ENCODE data around the gene ANKRD37.
"Not testable (repeated sequence)": the region's sequence is repeated elsewhere in the genome, so short reads cannot be mapped to it uniquely, and the experiment has no call there.

DNA sequence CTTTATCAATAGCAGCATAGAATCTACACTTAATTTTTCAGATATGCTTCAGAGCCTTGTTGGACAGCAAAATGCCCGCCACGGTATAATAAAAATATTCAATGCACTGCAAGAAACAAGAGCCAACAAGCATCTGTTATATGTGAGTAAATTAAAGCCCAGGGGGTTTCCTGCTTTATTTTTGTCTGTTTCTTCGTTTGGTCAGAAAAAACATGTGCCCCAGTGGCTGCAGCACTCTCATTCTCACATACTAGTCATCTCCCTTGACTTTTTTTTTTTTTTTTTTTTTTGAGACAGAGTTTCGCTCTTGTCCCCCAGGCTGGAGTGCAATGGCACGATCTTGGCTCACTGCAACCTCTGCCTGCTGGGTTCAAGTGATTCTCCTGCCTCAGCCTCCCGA is 34.1 kb upstream of the ANKRD37 start:
- TF ChIP-seq POLR2AphosphoS5, POLR2A (IDR thresholded peaks at IDR 0.05): not testable (repeated sequence)
- TF ChIP-seq, protein P1, sequence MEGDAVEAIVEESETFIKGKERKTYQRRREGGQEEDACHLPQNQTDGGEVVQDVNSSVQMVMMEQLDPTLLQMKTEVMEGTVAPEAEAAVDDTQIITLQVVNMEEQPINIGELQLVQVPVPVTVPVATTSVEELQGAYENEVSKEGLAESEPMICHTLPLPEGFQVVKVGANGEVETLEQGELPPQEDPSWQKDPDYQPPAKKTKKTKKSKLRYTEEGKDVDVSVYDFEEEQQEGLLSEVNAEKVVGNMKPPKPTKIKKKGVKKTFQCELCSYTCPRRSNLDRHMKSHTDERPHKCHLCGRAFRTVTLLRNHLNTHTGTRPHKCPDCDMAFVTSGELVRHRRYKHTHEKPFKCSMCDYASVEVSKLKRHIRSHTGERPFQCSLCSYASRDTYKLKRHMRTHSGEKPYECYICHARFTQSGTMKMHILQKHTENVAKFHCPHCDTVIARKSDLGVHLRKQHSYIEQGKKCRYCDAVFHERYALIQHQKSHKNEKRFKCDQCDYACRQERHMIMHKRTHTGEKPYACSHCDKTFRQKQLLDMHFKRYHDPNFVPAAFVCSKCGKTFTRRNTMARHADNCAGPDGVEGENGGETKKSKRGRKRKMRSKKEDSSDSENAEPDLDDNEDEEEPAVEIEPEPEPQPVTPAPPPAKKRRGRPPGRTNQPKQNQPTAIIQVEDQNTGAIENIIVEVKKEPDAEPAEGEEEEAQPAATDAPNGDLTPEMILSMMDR (IDR thresholded peaks at IDR 0.05) = not testable (repeated sequence)
